Osteocyte (in vitro differentiated cells): ENCODE data around the gene SYK. TPM values are rescaled to one million over a fixed set of nuclear protein-coding genes. Genes with fewer than 3 reads are reported as not detected.

Experiments used
- DNase-seq: peaks from one replicate; pipeline ENCODE4 v3.0.0; 2021; ENCODE audit warnings: mixed read lengths; ENCODE audit not compliant: unreplicated experiment; ENCODE audit errors: extremely low spot score
- H3K27ac Mint-ChIP-seq: one replicate; pipeline ENCODE4 v1.8.0; 2021; ENCODE audit warnings: mild to moderate bottlenecking, mixed read lengths; ENCODE audit not compliant: unreplicated experiment
- H3K27me3 Mint-ChIP-seq: one replicate; pipeline ENCODE4 v1.8.0; 2021; ENCODE audit warnings: mixed read lengths; ENCODE audit not compliant: unreplicated experiment
- H3K36me3 Mint-ChIP-seq: one replicate; pipeline ENCODE4 v1.8.0; 2021; ENCODE audit warnings: mixed read lengths; ENCODE audit not compliant: unreplicated experiment
- H3K4me1 Mint-ChIP-seq: one replicate; pipeline ENCODE4 v1.8.0; 2021; ENCODE audit warnings: mixed read lengths; ENCODE audit not compliant: unreplicated experiment
- H3K4me3 Mint-ChIP-seq: one replicate; pipeline ENCODE4 v1.8.0; 2021; ENCODE audit warnings: mild to moderate bottlenecking, moderate library complexity, mixed read lengths; ENCODE audit not compliant: unreplicated experiment
- H3K9me3 Mint-ChIP-seq: one replicate; pipeline ENCODE4 v1.8.0; 2021; ENCODE audit warnings: mixed read lengths; ENCODE audit not compliant: unreplicated experiment
- CTCF ChIP-seq: fragments of 200-600 bp; sonication (generic); IDR thresholded peaks from 2 replicates; pipeline ENCODE4 v1.5.0; 2021; ENCODE audit warnings: antibody characterized with exemption, mild to moderate bottlenecking, moderate library complexity
- total RNA-seq: library from RNA; stranded (reverse); gene quantifications from 2 replicates; pipeline ENCODE4 v1.2.1, GENCODE V29; 2021

SYK gene
- total RNA-seq, 1 donor from 2014 or later = not detected

GRCh38 chr9:90803860-90804593 is 2.4 kb downstream of the SYK start:
- DNase-seq = no peak
- no peak overlapping the region for H3K4me3 Mint-ChIP-seq
- H3K9me3 Mint-ChIP-seq = no peaks in the 10 kb centered on the region
- H3K36me3 Mint-ChIP-seq = peaks cover 4% of the 10 kb centered on the region
- no peak for TF ChIP-seq CTCF
- H3K4me1 Mint-ChIP-seq = peaks cover 2% of the 10 kb centered on the region
- peaks cover 80% of the 10 kb centered on the region for H3K27me3 Mint-ChIP-seq
- H3K27ac Mint-ChIP-seq = no peak overlapping the region

GRCh38 chr9:90805006-90805996 is 3.7 kb downstream of the SYK start:
- Mint-ChIP-seq H3K9me3 (no peaks in the 10 kb centered on the region), H3K27me3 (peaks cover 76% of the 10 kb centered on the region), H3K4me1 (peaks cover 2% of the 10 kb centered on the region), H3K27ac (no peak overlapping the region), H3K36me3 (peaks cover 4% of the 10 kb centered on the region), H3K4me3 (no peak overlapping the region)
- DNase-seq = no peak
- TF ChIP-seq CTCF = no peak

- Mint-ChIP-seq H3K4me3 (no peak overlapping the region), H3K9me3 (no peaks in the 10 kb centered on the region), H3K27ac (no peak overlapping the region), H3K27me3 (peaks cover 64% of the 10 kb centered on the region), H3K36me3 (peaks cover 4% of the 10 kb centered on the region), H3K4me1 (peaks cover 4% of the 10 kb centered on the region)
- DNase-seq = no peak
- no peak for TF ChIP-seq CTCF
Measured at GRCh38 chr9:90807006-90807405, 5.4 kb downstream of the SYK start.

GRCh38 chr9:90808398-90808797 is 6.8 kb downstream of the SYK start:
- Mint-ChIP-seq H3K36me3 (no peaks in the 10 kb centered on the region), H3K4me3 (no peak overlapping the region), H3K4me1 (peaks cover 3% of the 10 kb centered on the region), H3K27ac (no peak overlapping the region), H3K9me3 (no peaks in the 10 kb centered on the region), H3K27me3 (peaks cover 51% of the 10 kb centered on the region)
- no peak for TF ChIP-seq CTCF
- DNase-seq = no peak
